Heart left ventricle (tissue), 16 donors: ENCODE data around the gene LACRT. TPM values are rescaled to one million over a fixed set of nuclear protein-coding genes. Genes with fewer than 3 reads are reported as not detected.

ENCODE experiments used
- ATAC-seq, 4 donors: fragments of 200-7000 bp; cut with Tn5 transposase; one replicate each; pipeline ENCODE4 v1.9.1; 2020 to 2022; ENCODE audit warnings: moderate library complexity in 4 of 4, mild to moderate bottlenecking in 3 of 4, moderate number of reproducible peaks in 1 of 4
- DNase-seq, 5 donors: peaks; one replicate each; pipeline ENCODE4 v3.0.0-alpha.2; 2020
- H3K27ac ChIP-seq, 12 donors: fragments of 200-600 bp; sonication (generic) in 4 of 12; one replicate each; pipeline versions ENCODE4 v1.5.0 to v1.8.0; 2016 to 2022; ENCODE audit warnings: mild to moderate bottlenecking in 2 of 12
- H3K27me3 ChIP-seq, 9 donors: fragments of 200-600 bp; sonication (generic) in 2 of 9; one replicate each; pipeline versions ENCODE4 v1.5.1 to v1.8.0; 2016 to 2022; ENCODE audit warnings: mild to moderate bottlenecking in 3 of 9
- H3K36me3 ChIP-seq, 9 donors: fragments of 200-600 bp; sonication (generic) in 2 of 9; one replicate each; pipeline versions ENCODE4 v1.5.0 to v1.8.0; 2018 to 2022; ENCODE audit warnings: mild to moderate bottlenecking in 2 of 9
- H3K4me1 ChIP-seq, 12 donors: fragments of 200-600 bp; sonication (generic) in 4 of 12; one replicate each; pipeline versions ENCODE4 v1.5.0 to v1.8.0; 2016 to 2022; ENCODE audit warnings: mild to moderate bottlenecking in 3 of 12
- H3K4me3 ChIP-seq, 12 donors: fragments of 200-600 bp; sonication (generic) in 4 of 12; one replicate each; pipeline versions ENCODE4 v1.5.0 to v1.8.0; 2017 to 2022; ENCODE audit warnings: mild to moderate bottlenecking in 9 of 12, moderate library complexity in 4 of 12
- H3K9me3 ChIP-seq, 12 donors: fragments of 200-600 bp; sonication (generic) in 4 of 12; one replicate each; pipeline versions ENCODE4 v1.5.0 to v1.8.0; 2016 to 2022; ENCODE audit warnings: mild to moderate bottlenecking in 1 of 12
- POLR2A ChIP-seq, 2 donors: fragments of 450-650 bp; IDR thresholded peaks; one replicate each; pipeline ENCODE4 v1.6.1; 2017; ENCODE audit warnings: antibody characterized with exemption in 2 of 2, mild to moderate bottlenecking in 2 of 2, moderate library complexity in 2 of 2
- WGBS, 4 donors: extraction: QIAGEN DNeasy Blood & Tissue Kit in 2 of 4; methylation state at CpG; one replicate each; pipeline versions ENCODE4 v1.1.5 to v1.1.7; 2013 to 2018; 5-methylcytosine and 5-hydroxymethylcytosine counted together
- intact Hi-C, 10 donors: fragments of 100-400 bp; cut with DNase I; formaldehyde crosslinking; loops; one replicate each; pipeline versions ENCODE4 v1.11.1 to v1.14.2; 2022
- polyA plus RNA-seq, 2 donors: library from polyadenylated mRNA; stranded (reverse); fragments of 200-250 nt; gene quantifications; one replicate each; pipeline ENCODE4 v1.2.3, GENCODE V29; 2013
- total RNA-seq, 9 donors: library from RNA; depleted of rRNA in 2 of 9; stranded (reverse); fragments of >200 nt in 2 of 9; fragmentation: NEBNext Ultra II Directional in 3 of 9; extraction: Animal tissue kit (Norgen Biotek cat#: 25700) in 3 of 9; gene quantifications; one replicate each; pipeline versions ENCODE4 v1.1.0 to v1.2.4, GENCODE V29; 2016 to 2023
- TF ChIP-seq, protein P1 (sequence below), 12 donors: fragments of 200-600 bp; sonication (generic) in 4 of 12; IDR thresholded peaks; one replicate each; pipeline versions ENCODE4 v1.5.0 to v1.8.0; 2018 to 2022; ENCODE audit warnings: antibody characterized with exemption in 12 of 12, mild to moderate bottlenecking in 5 of 12
- donor health status: ischemic (EF 13 %, LVEDD 7.1; RV severe dilation, severe dysfunction).
- donor health status: healthy with polysubstance abuse.
- donor health status: DM: no; HTN: yes; CAD: no.
- donor health status: DM: no; HTN: no; CAD: no.
- donor health status: ischemic (EF 25% LVEDD 6.9; RV normal size, moderate dysfunction).
- donor health status: ischemic (EF 25% LVEDD 5.7; RV mildly dilated, moderate dysfunction).
- donor health status: healthy.
- donor health status: DM: yes; HTN: yes; CAD: no.
- donor health status: ischemic (EF 35%, LVEDD 5.7; RV mildly dilated, moderate dysfunction).
- donor health status: nonischemic (EF 11% LVEDD 7.7; RV severe dilation, severe dysfunction).
- donor health status: DM: yes; HTN: yes; CAD: no.
- donor health status: PGD.
- donor health status: ischemic (EF 29% LVEDD 5.4; RV normal size, mild dysfunction).
- donor health status: nonischemic (EF 23%, LVEDD 6.1; RV moderate dilation, normal function).

The LACRT gene
- total and polyA plus RNA-seq, 11 donors: not detected

DNA sequence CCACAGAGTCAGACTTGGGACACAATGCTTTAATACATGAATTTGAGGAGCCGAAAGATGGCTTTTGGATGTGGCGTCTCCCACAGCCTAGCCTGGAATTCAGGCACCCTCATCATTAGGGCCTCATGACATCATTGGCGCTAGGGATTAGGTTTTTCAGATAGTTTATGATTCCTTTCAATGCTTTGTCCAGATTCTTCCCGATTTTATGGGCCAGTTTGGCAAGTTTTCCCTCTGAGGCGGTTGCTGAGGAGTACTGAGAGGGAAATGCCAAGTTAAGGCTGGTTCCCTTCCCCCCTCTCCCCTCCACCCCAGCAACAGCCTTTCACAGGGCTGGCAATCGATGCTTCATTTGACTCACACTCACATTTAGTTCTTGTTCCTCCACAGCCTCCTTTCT, 26.5 kb downstream of the LACRT start:
- H3K4me3 ChIP-seq: no peak overlapping the region
- no peak for ATAC-seq

DNA sequence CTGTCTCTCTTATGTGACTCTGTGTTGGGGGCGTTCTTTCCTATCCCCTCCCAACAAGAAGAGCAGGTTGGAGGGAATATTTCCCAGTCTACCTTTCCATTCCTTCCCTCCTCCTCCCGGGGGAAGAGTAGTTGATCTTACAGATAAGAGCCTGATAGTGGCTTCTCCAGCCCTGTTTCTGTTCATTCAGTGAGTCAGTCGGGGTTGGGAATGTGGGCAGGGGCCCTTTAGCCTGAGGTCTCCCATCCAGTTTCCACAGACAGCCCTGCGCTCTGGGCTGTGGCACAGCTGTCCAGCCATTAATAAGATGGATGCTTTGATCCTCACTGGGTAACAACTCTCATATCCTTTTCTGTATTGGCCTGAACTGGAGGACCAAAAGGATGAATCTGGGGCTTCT, 28.1 kb downstream of the LACRT start:
- no peaks in the 10 kb centered on the region for H3K36me3 ChIP-seq
- H3K4me1 ChIP-seq: no peaks in the 10 kb centered on the region
- TF ChIP-seq POLR2A (IDR thresholded peaks at IDR 0.05): no peak
- TF ChIP-seq, protein P1, sequence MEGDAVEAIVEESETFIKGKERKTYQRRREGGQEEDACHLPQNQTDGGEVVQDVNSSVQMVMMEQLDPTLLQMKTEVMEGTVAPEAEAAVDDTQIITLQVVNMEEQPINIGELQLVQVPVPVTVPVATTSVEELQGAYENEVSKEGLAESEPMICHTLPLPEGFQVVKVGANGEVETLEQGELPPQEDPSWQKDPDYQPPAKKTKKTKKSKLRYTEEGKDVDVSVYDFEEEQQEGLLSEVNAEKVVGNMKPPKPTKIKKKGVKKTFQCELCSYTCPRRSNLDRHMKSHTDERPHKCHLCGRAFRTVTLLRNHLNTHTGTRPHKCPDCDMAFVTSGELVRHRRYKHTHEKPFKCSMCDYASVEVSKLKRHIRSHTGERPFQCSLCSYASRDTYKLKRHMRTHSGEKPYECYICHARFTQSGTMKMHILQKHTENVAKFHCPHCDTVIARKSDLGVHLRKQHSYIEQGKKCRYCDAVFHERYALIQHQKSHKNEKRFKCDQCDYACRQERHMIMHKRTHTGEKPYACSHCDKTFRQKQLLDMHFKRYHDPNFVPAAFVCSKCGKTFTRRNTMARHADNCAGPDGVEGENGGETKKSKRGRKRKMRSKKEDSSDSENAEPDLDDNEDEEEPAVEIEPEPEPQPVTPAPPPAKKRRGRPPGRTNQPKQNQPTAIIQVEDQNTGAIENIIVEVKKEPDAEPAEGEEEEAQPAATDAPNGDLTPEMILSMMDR (IDR thresholded peaks at IDR 0.05): no peak
- no peaks in the 10 kb centered on the region for H3K9me3 ChIP-seq
- no peak overlapping the region for H3K27ac ChIP-seq
- no peak overlapping the region for H3K4me3 ChIP-seq
- WGBS, 4 donors: 42 to 59% (median 51%) methylated on average over 3 to 4 of the region's 4 CpGs
- intact Hi-C loops: loop anchor here in 2 of 10 donors (10.0 kb wide), 1 partner anchor 348 kb away; no protein-coding TSS in a partner anchor
- ATAC-seq (no peak), DNase-seq (no peak)
- H3K27me3 ChIP-seq: peaks cover 0 to 12% (median 0%) of the 10 kb centered on the region in 9 donors

More for the DNA sequence above, 26.5 kb downstream of the LACRT start:
- Histone ChIP-seq H3K27me3 (peaks cover 0 to 12% (median 0%) of the 10 kb centered on the region in 9 donors), H3K9me3 (no peaks in the 10 kb centered on the region), H3K4me1 (no peaks in the 10 kb centered on the region), H3K27ac (no peak overlapping the region), H3K36me3 (no peaks in the 10 kb centered on the region)
- 60 to 82% (median 67%) methylated on average over 6 of the region's 6 CpGs for WGBS, 4 donors
- TF ChIP-seq, protein P1 (IDR thresholded peaks at IDR 0.05): no peak
- no peak for TF ChIP-seq POLR2A (IDR thresholded peaks at IDR 0.05)
- intact Hi-C loops: loop anchor here in 2 of 10 donors (10.0 kb wide), 1 partner anchor 347 kb away; no protein-coding TSS in a partner anchor
- DNase-seq: no peak

DNA sequence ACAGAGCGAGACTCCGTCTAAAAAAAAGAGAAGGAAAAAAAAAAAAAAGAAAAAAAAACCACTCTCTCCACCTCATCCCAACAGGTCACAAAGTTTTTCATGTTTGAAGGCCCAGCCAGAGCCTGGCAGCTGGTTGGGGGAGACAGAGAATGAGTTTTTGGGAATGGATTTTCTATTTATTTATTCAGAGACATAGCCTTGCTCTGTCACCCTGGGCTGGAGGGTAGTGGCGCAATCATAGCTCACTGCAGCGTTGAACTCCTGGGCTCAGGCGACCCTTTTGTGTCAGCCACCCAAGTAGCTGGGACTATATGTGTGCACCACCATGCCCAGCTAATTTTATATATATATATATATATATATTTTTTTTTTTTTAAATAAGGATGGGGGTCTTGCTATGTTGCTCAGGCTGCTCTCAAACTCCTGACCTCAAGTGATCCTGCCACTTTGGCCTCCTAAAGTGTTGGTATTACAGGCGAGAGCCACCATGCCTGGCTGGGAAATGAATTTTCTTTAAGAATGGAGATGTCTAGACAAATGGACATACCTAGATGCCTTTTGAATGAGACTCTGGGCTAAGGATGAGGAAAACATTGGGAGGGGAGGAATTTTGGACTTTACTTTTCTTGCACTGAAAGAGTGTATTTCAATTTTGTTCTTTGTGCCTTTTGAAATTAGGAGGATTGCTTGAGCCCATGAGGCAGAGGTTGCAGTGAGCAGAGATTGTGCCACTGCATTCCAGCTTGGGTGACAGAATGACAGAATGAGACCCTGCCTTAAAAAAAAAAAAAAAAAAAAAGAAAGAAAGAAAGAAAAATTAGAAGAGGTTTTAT, 29.3 kb downstream of the LACRT start:
- H3K27me3 ChIP-seq: peaks cover 0 to 10% (median 0%) of the 10 kb centered on the region in 9 donors
- no peaks in the 10 kb centered on the region for H3K4me1 ChIP-seq
- no peaks in the 10 kb centered on the region for H3K9me3 ChIP-seq
- H3K4me3 ChIP-seq: no peak overlapping the region
- DNase-seq: no peak
- intact Hi-C loops: loop anchor here in 2 of 10 donors (10.0 kb wide), 1 partner anchor 349 kb away; no protein-coding TSS in a partner anchor
- WGBS, 4 donors: 90 to 97% (median 94%) methylated on average over 6 of the region's 6 CpGs
- no peaks in the 10 kb centered on the region for H3K36me3 ChIP-seq
- TF ChIP-seq, protein P1 (IDR thresholded peaks at IDR 0.05): no peak
- no peak for TF ChIP-seq POLR2A (IDR thresholded peaks at IDR 0.05)
- no peak overlapping the region for H3K27ac ChIP-seq
- no peak for ATAC-seq

DNA sequence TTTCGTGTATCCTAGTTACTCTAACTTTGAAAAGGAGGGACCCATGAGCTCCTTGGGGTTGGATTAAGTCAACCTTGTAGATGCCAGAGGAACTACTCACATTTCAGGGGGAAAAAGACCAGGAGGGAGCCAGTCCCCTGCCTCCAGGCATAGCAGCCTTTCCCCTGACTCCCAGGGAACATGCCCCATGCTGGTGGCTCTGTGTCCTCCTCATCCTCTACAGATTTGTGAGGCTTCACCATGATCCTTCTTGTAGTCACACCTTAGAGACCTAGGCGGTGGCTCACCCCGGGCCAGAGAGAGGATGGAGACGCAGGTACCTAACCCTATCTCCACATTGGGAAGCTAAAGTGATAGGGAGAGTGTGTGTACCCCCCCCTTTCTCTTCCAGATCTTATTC, 30.3 kb downstream of the LACRT start:
- TF ChIP-seq, protein P1 (IDR thresholded peaks at IDR 0.05): no peak
- no peak for TF ChIP-seq POLR2A (IDR thresholded peaks at IDR 0.05)
- Histone ChIP-seq H3K27ac (no peak overlapping the region), H3K4me1 (no peaks in the 10 kb centered on the region), H3K9me3 (no peaks in the 10 kb centered on the region), H3K36me3 (no peaks in the 10 kb centered on the region), H3K4me3 (no peak overlapping the region), H3K27me3 (peaks cover 0 to 6% (median 0%) of the 10 kb centered on the region in 9 donors)
- intact Hi-C loops: loop anchor here in 3 of 10 donors (5.0 to 10.0 kb wide), 2 partner anchors 350 to 353 kb away; no protein-coding TSS in a partner anchor
- DNase-seq: no peak
- ATAC-seq: no peak
- WGBS, 4 donors: 78 to 91% (median 88%) methylated on average over 4 of the region's 4 CpGs
